Measurements from ENCODE around the gene SINHCAF.
"Not testable (repeated sequence)": the region's sequence is repeated elsewhere in the genome, so short reads cannot be mapped to it uniquely, and the experiment has no call there.

The SINHCAF gene

DNA sequence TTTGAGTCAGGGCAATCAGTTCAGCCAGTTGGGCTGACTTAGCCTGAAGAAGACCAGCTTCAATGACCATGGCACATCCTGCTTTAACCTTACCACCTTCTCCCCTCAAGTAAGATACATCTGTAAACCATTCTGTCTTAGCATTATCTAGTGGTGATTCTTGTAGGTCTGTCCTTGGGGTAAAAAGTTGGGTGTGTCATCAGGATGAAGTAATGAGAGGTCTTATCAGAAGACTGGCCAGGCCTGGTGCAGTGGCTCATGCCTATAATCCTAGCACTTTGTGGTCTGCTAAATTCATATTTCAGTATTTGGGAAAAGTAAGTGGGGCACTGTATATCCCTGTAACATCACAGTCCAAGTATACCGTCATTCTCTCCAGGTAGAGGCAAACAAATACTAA is 19.1 kb downstream of the SINHCAF start:
- no peak for DNase-seq

DNA sequence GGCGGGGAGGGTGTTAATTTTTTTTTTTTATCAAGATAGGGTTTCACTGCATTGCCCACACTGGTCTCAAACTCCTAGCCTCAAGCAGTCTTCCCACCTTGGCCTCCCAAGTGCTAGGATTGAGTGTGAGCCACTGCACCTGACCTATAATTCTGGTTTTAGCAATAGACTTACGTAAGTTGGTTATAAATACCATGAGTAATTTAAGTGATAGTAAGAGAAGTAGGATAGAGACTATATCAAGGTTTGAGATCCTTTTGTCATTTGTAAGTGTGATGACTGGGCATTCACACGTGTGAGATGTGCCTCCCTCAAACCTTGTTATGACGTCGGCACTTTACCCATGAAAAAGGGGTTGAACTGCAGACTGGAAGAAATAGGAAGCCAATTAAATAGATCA is 22.5 kb downstream of the SINHCAF start:
- DNase-seq, result no peak

DNA sequence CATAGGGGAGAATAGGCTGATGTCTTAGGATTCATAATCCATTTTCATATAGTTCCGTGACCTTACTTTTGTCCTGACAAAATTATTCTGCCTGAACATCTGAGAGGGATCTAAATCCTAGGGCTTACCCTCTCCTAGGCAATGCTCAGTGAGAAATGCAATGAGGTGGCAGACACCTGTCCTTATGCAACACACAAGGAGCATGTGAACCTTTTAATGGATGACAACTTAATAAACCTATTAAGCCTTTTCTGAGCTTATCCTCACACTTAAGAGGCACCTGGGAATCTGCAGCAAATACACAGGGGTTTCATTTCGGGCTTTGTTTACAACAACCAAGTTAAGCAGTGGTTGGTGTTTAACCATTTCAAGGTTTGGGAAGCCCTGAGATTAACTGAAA is 24.6 kb downstream of the SINHCAF start:
- no peak for DNase-seq

DNA sequence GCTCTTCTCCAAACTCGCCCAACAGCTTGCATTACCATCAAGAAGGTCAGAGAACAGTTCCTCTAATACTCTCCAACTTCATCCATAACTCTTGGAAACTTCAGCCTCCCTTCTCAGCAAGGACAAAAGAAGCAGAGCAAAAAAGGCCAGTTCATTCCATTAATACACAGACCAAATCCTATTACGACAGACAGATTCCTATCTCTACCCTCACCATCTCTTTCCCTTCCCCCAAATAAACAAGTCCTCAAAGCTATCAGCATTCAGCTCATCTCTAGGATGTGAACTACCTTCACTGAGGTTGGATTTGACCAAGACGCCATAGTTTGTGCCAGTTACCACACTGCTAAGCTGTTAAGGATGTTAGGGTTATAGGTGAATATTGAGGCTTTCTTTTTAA is 25.2 kb downstream of the SINHCAF start:
- no peak for DNase-seq

DNA sequence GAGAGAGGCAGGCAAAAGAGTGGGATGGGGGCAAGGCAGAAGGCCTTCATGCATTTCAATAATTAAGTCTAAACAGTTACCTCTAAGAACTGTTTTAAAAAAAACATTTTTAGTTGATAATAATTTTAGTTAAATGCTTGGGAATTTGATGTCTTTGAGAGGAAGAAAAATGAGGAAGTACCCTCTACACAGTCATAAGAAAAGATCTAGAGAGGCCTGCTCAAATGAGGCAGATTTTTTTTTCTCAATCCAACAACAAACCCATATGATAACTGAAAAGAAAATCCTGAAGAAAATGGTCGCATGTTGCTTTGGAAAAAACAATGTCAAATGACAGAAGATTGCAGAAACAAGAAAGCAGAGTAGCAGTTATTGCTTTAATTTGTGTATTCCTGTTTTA is 25.6 kb downstream of the SINHCAF start:
- no peak for DNase-seq

DNA sequence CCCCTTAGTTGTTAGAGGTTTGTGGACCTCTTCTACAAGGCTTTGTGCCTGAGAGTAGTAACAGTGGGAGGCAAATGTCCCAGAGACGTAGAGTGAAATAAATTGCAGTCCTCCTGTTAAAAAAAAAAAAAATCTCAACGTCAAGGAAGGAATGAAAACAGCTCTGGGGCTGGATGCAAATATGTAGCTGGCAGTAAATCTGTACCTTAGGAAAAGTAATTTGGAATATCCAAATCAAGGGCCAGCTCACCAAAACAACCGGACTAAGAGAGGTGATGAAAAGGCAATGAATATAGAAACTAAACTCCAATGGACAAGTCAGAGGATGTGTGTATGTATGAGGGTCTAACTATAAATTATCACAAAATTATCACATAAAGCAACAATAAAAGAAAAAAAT is 27.0 kb downstream of the SINHCAF start:
- DNase-seq, result no peak

DNA sequence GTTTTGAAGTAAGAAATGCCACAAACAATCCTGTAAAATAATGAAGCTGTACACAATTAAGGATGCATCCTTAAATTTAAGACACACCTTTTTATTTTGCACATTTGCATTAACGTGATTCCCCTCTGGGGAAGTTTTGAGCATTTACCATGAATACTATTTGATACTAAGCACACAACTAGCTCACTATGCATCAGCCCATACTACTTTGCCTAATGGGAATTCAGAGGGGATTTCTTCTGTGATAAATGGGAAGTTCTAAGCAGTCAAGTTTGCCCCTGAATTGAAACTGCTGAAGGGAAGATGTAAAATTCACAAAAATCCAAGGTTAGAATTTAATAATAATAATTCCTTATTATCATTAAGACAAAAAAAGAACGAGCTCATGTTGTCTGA is 27.4 kb downstream of the SINHCAF start:
- DNase-seq, result no peak

DNA sequence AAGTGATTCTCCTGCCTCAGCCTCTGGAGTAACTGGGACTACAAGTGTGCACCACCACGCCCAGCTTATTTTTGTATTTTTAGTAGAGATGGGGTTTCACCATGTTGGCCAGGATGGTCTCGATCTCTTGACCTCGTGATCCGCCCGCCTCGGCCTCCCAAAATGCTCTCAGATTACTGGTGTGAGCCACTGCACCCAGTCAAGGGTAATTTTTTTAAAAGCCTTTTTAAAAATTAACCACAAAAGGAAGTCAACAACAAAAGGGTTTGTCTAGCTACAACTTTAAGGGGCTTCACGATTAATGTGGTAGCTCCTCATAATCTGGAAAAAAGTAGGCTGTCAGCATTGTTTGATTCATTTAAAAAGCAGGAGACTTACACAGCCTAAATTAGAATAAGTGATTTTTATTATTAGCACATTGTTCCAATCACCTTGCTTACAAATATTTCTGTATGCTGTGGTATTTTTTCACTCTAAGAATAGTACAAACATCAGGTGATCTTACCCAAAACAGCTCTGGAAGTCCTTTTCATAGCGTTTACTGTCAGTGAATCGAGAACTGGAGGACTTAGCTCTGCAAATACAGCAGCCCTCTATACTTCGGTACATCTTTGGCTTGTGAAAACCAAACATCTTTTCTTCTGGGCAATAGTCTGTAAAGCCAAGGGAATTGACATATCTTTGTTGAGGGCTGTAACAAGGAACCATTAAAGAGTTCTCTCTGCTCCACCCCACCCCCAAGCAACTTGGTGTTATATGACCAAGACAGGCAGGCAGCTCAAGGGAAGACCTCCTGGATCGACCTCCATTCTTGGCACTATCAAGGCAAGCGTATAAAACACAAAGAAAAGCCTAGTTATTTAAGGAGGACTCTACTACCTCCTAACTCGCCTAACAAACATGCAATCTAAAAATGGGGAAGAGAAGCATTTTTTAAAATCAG is 28.1 kb downstream of the SINHCAF start:
- DNase-seq, result no peak

DNA sequence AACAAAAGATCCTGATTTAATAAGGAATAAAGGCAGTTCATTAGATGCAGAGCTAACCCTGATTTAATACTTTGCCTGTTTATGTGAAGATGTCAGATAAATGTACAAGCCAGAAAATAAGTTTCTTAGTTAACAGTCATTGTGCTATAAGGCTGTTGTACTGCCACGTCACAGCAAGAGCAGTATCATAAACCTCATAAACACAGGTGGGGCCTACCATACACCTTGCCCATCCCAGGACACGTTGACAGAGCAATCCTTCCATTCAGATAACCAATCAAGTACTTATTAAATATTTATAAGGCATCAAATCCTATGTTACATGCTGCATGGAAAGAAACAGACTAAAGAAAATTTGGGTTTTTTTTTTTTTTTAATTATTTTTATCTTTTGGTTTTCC is 36.5 kb downstream of the SINHCAF start:
- DNase-seq, result no peak

DNA sequence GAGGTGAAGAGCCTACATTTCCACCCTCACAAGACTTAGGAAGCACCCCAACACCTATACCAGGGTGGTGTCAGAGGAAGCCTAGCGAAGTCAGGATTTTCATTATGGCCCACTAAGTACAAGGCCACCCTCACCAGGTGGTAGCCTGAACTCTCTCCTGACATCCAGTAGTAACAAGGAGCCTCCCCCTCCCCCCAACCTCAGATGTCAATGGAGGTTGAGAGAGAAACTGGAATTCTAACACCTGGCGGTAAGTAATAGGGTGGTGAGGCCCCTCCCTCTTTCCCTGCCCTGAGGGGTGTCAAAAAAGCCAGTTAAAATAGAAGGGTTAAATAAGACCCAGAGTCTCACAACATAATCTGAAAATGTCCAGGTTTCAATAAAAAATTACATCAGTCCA is 37.6 kb downstream of the SINHCAF start:
- no peak for DNase-seq

DNA sequence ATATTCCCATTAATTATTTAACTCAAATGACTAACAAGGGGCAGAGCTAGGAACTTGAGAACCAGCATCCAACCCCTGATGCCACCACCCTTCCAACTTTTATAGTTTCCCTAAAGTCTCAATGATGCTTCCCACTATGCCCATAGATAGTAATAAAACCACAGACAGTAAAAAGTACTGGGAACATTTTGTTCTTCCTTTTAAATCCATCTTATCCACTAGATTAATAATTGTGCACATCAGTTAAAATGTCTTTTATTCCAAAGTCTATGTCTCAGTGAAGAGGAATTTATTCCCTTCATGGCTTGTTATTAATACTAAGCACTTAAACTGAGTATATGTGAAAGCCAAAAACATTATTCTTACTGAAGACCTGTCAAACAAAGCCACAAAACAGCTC is 45.8 kb downstream of the SINHCAF start:
- no peak for DNase-seq

DNA sequence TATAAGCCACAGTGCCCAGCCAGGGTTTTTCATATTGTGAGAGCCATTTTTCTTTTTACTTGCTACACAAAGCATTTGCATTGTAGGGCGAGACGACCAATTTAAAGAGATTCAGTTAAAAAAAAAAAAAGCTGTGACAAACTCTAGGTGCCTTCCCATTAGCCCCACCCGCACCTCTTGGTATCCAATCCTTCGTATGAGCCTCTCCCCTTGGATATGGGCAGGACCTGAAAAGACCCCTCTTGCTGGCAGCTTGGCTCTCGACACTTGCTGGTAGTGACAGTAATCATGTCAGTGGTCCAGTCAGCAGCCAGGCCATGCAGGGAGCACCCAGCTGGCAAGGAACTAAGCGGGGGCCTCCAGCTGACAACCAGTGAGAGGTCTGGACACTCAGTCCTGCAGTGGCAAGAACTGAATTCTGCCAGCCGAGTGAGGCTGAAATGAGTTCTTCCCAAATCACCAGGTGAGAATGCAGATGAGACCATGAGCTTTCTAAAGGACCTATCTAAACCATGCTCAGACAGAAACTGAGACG is 46.5 kb downstream of the SINHCAF start:
- no peak for DNase-seq

DNA sequence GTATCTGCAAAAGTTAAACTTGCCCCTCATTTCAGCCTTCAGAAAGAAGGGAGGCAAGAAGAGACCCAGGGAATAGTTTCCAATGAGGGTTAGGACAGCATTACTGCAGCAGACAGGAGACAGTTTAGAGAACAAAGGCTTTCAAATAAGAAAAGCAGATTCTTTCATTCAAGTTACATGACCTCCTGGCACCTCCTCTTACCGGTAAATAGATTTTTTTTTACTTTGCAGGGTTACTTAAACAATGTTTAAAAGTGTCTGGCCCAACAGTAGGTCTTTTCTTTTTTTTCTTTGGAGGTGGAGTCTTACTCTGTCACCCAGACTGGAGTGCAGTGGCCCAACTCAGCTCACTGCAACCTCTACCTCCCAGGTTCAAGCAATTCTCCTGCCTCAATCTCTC is 47.1 kb downstream of the SINHCAF start:
- no peak for DNase-seq

DNA sequence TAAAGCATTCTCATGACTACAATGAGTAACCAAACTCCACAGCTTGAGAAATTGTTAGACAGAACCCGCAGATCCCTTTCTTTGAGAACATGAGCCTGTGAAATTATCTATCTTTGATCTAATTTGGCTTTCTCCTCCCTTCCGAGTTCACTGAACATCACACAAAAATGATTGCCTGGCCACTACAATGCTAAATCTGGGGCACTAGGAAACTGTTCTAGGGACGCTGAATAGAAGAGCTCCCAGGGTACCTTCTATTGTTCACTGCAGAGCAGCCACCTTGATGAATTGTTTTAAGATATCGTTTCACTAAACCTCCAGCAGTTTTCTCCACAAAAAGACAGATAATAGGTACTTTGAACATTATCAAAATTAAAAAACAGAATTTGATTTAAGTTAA is 47.5 kb downstream of the SINHCAF start:
- DNase-seq, result no peak

DNA sequence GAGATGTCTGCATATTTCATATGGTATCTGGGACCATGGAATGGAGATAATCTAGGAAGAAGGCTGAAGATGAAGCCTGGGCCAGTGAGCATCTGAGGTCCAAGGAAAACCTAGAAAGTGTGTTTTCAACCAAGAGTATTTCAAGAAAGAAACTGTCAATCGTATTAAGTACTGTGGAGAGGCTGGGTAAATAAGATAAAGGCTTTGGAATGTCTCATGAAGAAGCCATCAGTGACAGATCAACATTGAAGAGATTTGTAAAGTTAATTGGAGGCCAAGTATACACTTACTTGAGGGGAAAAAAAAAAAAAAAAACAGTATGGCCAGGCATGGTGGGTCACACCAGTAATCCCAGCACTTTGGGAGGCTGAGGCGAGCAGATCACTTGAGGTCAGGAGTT is 48.9 kb downstream of the SINHCAF start:
- no peak for DNase-seq

DNA sequence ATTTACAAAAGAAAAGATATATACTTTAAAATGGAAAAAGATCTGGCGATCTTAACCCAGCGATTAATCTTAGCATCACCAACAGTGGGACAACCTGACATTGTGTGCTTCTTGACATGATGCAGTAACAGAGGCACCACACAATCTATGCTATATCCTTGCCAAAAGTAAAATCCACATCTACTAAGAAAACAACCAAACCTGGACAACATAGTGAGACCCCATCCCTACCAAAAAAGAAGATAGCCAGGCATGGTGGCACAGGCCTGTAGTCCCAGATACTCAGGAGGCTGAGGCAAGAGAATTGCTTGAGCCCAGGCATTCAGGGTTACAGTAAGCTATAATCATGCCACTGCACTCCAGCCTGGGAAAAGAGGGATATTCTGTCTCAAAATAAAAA is 50.5 kb downstream of the SINHCAF start:
- no peak for DNase-seq

DNA sequence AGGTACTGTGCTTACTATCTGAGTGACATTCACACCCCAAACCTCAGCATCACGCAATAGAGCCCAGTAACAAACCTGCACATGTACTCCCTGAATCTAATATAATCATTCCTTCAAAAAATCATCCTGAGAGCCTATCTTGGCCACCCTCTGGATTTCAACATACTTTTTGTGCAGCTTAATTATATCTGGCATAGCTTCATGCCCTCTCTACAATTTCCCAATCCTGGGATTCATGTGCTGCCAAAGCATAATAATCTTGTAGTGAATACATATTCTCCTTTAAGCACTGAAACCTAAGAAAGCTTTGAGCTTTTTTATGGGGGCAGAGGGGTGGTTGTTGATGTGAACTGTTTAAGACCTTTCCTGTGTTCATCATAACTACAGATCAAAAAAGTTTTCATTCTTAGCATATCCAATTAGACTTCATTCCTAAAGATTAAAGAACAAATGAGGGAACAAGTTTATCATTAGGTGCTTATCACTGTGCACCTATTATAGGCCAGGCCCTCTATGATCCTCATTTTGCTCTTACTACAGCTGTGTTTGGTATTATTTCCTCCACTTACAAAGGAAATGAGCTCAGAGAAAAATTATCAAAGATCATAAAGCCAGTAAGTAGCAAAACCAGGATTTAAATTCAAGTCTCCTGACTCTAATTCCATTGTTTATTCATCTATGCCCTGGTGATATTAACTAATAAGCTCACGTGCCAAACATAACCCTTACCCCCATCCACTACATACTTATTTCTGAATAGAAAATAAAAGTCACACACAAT is 51.2 kb downstream of the SINHCAF start:
- DNase-seq, result no peak

DNA sequence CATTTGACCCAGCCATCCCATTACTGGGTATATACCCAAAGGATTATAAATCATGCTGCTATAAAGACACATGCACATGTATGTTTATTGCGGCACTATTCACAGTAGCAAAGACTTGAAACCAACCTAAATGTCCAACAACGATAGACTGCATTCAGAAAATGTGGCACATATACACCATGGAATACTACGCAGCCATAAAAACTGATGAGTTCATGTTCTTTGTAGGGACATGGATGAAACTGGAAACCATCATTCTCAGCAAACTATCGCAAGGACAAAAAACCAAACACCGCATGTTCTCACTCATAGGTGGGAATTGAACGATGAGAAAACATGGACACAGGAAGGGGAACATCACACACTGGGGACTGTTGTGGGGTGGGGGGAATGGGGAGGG is 52.2 kb downstream of the SINHCAF start:
- DNase-seq, result not testable (repeated sequence)

DNA sequence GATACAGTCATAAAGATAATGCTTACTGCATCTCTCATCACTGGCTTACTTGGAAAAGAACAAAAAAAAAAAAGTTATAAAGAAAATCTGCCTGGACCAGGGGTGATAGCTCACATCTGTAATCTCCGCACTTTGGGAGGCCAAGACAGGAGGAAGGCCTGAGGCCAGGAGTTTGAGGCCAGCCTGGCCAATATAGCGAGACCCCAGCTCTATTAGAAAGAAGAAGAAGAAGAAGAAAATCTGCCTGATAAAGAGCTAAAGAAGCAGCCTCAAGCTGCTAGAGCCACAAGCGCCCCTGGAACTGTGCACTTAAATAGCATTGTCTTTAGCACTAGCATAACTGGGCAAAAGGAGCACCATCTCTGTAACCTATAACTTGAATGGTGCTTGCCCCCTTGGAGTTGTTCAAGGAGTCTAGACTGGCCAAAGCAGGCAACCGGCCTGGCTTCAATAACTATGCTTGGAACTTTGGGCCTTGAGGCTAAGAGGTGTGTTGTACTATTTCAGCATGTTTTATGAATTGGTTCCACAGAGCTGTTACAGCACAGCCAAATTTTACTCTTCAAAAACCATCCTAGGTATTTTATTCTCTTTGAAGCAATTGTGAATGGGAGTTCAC is 53.2 kb downstream of the SINHCAF start:
- DNase-seq, result no peak

DNA sequence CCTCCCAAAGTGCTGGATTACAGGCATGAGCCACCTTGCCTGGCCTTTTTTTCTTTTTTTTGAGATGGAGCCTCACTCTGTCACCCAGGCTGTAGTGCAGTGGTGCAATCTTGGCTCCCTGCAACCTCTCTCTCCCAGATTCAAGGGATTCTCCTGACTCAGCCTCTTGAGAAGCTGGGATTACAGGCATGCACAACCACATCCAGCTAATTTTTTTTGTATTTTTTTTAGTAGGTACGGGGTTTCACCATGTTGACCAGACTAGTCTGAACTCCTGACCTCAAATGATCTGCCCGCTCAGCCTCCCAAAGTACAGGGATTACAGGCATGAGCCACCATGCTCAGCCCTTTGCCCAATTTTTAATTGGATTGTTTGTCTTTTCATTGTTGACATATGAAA is 58.0 kb downstream of the SINHCAF start:
- DNase-seq, result no peak

DNA sequence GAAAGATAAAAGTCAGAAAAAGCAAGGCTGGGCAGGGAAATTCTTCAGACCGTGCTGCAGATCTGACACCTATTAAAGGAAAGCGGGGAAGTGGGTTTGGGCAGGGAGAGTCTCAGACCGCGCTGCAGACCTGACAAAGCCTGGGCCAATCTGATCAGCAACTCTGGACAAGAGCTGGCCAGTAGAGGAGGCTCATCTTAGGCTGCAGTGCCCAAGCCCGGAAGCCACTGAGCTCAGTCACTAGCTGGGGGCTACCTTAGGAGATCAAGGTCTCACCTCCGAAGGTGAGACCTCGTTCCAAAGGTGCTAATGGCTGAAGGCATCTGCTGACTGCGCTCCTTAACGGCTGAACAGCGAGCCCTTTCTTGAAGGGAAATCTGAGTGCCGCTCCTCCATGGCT is 60.2 kb downstream of the SINHCAF start:
- DNase-seq, result no peak

DNA sequence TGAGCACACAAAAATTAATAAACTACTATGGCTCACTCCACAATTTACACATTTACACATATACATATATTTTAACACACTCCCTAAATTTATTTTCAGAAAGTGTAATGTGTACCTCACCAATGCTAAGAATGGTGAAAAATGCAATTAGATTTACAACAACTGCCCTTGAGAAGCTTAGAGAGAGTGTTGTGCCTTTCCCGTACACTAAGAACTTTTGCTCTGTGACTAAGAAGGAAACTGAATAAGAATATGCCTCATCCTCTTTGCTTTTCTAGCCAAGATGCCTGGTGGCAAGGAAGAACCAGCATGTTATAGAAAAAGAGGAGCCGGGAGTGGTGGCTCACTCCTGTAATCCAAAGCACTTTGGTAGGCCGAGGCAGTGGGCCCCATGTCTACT is 62.3 kb downstream of the SINHCAF start:
- DNase-seq, result no peak

DNA sequence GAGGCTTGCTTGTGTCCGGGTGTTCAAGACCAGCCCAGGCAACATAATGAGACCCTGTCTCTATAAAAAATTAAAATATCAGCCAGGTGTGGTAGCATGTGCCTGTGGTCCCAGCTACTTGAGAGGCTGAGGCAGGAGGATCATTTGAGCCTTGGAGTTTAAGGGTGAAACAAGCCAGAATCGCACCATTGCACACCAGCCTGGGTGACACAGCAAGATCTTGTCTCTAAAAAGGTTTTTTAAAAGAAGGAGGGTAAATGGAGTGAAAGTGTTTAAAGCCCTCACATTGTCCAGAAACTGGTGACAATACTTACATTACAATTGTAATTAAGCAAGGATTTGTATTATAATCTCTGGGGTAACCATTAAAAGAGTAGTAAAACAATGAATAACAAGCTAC is 64.2 kb downstream of the SINHCAF start:
- no peak for DNase-seq

DNA sequence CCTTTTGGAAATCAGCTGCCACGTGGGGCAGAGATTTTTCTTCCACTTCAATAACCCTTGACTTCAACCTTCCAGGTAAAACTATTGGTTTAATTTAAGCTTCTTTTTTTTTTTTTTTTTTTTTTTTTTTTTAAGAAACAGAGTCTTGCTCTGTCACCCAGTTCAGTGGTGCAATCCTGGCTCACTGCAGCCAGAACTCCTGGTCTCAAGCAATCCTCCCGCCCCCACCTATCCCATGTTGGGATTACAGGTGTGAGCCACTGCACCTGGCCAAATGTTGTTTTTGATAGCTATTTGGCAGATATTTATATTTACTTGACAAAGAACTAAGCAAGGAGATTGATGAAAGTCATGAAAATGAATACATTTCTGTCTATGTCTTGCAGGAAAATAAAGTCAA is 65.1 kb downstream of the SINHCAF start:
- no peak for DNase-seq
